GM12892 (cell line): ENCODE measurements around the gene RADX.

ENCODE experiments used
- POLR2A ChIP-seq: IDR thresholded peaks from 2 replicates; pipeline ENCODE4 v1.6.1; 2011; ENCODE audit warnings: low read depth, low read length, control low read depth
- POLR2AphosphoS5 ChIP-seq: IDR thresholded peaks from 2 replicates; pipeline ENCODE4 v1.6.1; 2011; ENCODE audit warnings: low read depth, low read length, control low read depth

DNA sequence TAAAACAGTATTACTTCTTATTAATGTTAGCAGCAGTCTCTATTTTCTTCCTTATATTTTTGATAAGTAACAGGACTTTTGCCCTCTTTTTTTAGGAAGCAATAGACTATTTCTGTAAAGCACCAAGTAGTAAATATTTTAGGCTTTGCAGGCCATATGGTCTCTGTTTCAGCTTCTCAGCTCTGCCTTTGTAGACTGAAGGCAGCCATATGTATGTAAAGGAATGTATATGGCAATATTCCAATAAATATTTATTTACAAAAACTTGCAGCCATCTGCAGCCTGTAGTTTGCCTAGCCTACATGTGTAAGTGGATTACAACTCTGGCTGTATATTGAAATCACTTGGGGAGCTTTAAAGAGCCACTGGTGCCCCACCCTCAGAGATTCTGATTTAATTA is 15.0 kb downstream of the RADX start:
- TF ChIP-seq POLR2A (no peak), POLR2AphosphoS5 (no peak)
